GM12878 (cell line): ENCODE measurements around the gene REV3L. TPM values are rescaled to one million over a fixed set of nuclear protein-coding genes. Genes with fewer than 3 reads are reported as not detected.
A peak's percentile ranks its signal among the peaks of the same experiment; 100 is the strongest.

Experiments
- ATAC-seq: fragments of 200-7000 bp; cut with Tn5 transposase; 3 replicates; pipeline ENCODE4 v1.9.1; 2020; ENCODE audit warnings: mild to moderate bottlenecking, moderate library complexity
- BruUV-seq: library from RNA; stranded (reverse); fragments of 400-500 nt; replicated peaks from 2 replicates; lab custom pipeline; 2021; lab: Mats Ljungman, UMichigan
- CTCF ChIA-PET: fragments of 300-600 bp; sonication (Branson Sonifier 250); formaldehyde crosslinking; extraction: SDS; loops from one replicate; lab custom pipeline; 2021; ENCODE audit warnings: inconsistent platforms; lab: Yijun Ruan, JAX
- POLR2A ChIA-PET: fragments of 350-600 bp; formaldehyde crosslinking; extraction: SDS; loops from one replicate; lab custom pipeline; 2021; ENCODE audit warnings: inconsistent platforms; lab: Charles Lee
- RAD21 ChIA-PET: fragments of 300-600 bp; sonication (Branson Sonifier 250); formaldehyde crosslinking; loops from one replicate; lab custom pipeline; 2023; ENCODE audit warnings: antibody characterized with exemption; ENCODE audit not compliant: unreplicated experiment; lab: Charles Lee
- SMC1A ChIA-PET: fragments of 300-600 bp; sonication (Branson Sonifier 250); formaldehyde crosslinking; loops from one replicate; lab custom pipeline; 2023; ENCODE audit not compliant: unreplicated experiment, uncharacterized antibody; lab: Charles Lee
- DNase-seq: peaks from one replicate; pipeline ENCODE4 v3.0.0-alpha.2; 2011; ENCODE audit warnings: low read depth, low spot score
- FAIRE-seq: peaks from 3 replicates; lab custom pipeline; 2011; peaks lifted over from hg19 to GRCh38; lab: Jason Lieb, UNC
- H2AFZ ChIP-seq: 2 replicates; pipeline ENCODE4 v1.6.0; 2011; ENCODE audit warnings: low read depth, low read length, control low read depth; ENCODE audit not compliant: control insufficient read depth
- H3K27ac ChIP-seq: 2 replicates; pipeline ENCODE4 v1.5.1; 2011; ENCODE audit warnings: control low read depth; ENCODE audit not compliant: control insufficient read depth, insufficient read depth
- H3K27me3 ChIP-seq, 2 experiments: replicated peaks in 1 of 2; 2 replicates each; pipeline versions ENCODE4 v1.6.0 to v1.6.1; 2011; ENCODE audit warnings: low read length in 1 of 2; ENCODE audit not compliant: control insufficient read depth in 2 of 2, insufficient read depth in 2 of 2
- H3K36me3 ChIP-seq, 2 experiments: 2 replicates each; pipeline ENCODE4 v1.5.1; 2011; ENCODE audit warnings: low read length in 1 of 2; ENCODE audit not compliant: control insufficient read depth in 2 of 2, insufficient read depth in 2 of 2
- H3K4me1 ChIP-seq: 2 replicates; pipeline ENCODE4 v1.6.1; 2011; ENCODE audit warnings: mild to moderate bottlenecking, low read length, moderate library complexity, mixed read lengths; ENCODE audit not compliant: control insufficient read depth, insufficient read depth
- H3K4me2 ChIP-seq: 2 replicates; pipeline ENCODE4 v1.6.0; 2011; ENCODE audit warnings: control low read depth; ENCODE audit not compliant: control insufficient read depth, insufficient read depth
- H3K4me3 ChIP-seq: fragments of 200-600 bp; sonication (generic); 2 replicates; pipeline ENCODE4 v1.5.1; 2016
- H3K79me2 ChIP-seq: 2 replicates; pipeline ENCODE4 v1.6.0; 2011; ENCODE audit warnings: low read length; ENCODE audit not compliant: control insufficient read depth, insufficient read depth
- H3K9ac ChIP-seq: 2 replicates; pipeline ENCODE4 v1.8.0; 2011; ENCODE audit warnings: low read length, control low read depth, mixed read lengths; ENCODE audit not compliant: control insufficient read depth, insufficient read depth
- H3K9me3 ChIP-seq: replicated peaks from 3 replicates; pipeline ENCODE4 v1.5.1; 2011; ENCODE audit warnings: mild to moderate bottlenecking, low read length; ENCODE audit not compliant: control insufficient read depth, insufficient read depth
- H4K20me1 ChIP-seq: 2 replicates; pipeline ENCODE4 v1.6.0; 2011; ENCODE audit not compliant: control insufficient read depth, insufficient read depth
- ASH2L ChIP-seq: fragments of 300-600, 200-600 bp; sonication (generic); IDR thresholded peaks from 2 replicates; pipeline ENCODE4 v1.6.1; 2017; ENCODE audit warnings: low read depth, mild to moderate bottlenecking, borderline replicate concordance
- ATF3 ChIP-seq: IDR thresholded peaks from 2 replicates; pipeline ENCODE4 v1.6.1; 2011; ENCODE audit warnings: low read depth, mild to moderate bottlenecking, low read length, moderate library complexity, borderline replicate concordance; ENCODE audit errors: extremely low read depth
- CBX3 ChIP-seq: fragments of 200-600 bp; sonication (generic); IDR thresholded peaks from 2 replicates; pipeline ENCODE4 v1.6.1; 2016; ENCODE audit warnings: low read depth, borderline replicate concordance
- ESRRA ChIP-seq: IDR thresholded peaks from 2 replicates; pipeline ENCODE4 v1.6.1; 2012; ENCODE audit warnings: mild to moderate bottlenecking, low read length, improper control_type of control experiment
- FOS ChIP-seq: IDR thresholded peaks from 3 replicates; pipeline ENCODE4 v1.6.1; 2011; ENCODE audit warnings: borderline replicate concordance; ENCODE audit not compliant: insufficient read length; ENCODE audit errors: extremely low read depth
- IKZF1 ChIP-seq: fragments of 450-650 bp; conservative IDR thresholded peaks from 2 replicates; pipeline ENCODE4 v1.6.1; 2017; ENCODE audit warnings: antibody characterized with exemption, mild to moderate bottlenecking
- JUNB ChIP-seq: IDR thresholded peaks from 2 replicates; pipeline ENCODE4 v1.6.1; 2016; ENCODE audit warnings: antibody characterized with exemption, mild to moderate bottlenecking
- MEF2B ChIP-seq: fragments of 450-650 bp; IDR thresholded peaks from 2 replicates; pipeline ENCODE4 v1.6.1; 2018; ENCODE audit warnings: mild to moderate bottlenecking, moderate library complexity; ENCODE audit not compliant: partially characterized antibody, poor library complexity, severe bottlenecking
- NR2C1 ChIP-seq: fragments of 450-650 bp; IDR thresholded peaks from 2 replicates; pipeline ENCODE4 v1.6.1; 2017; ENCODE audit warnings: antibody characterized with exemption, mild to moderate bottlenecking, moderate library complexity
- RCOR1 ChIP-seq: conservative IDR thresholded peaks from 2 replicates; pipeline ENCODE4 v1.6.1; 2012; ENCODE audit warnings: low read depth, low read length, improper control_type of control experiment
- REST ChIP-seq: IDR thresholded peaks from 2 replicates; pipeline ENCODE4 v1.6.1; 2012; ENCODE audit warnings: mild to moderate bottlenecking, low read depth, low read length
- TAF1 ChIP-seq: IDR thresholded peaks from 2 replicates; pipeline ENCODE4 v1.6.1; 2011; ENCODE audit warnings: mild to moderate bottlenecking, low read depth, low read length, borderline replicate concordance
- ZNF622 ChIP-seq: fragments of 450-650 bp; IDR thresholded peaks from 2 replicates; pipeline ENCODE4 v1.6.1; 2017; ENCODE audit warnings: mild to moderate bottlenecking, inconsistent platforms
- WGBS: methylation state at CpG from one replicate; pipeline ENCODE4 v1.1.6; 2016; ENCODE audit warnings: low lambda C conversion rate; ENCODE audit not compliant: insufficient replicate concordance, insufficient coverage; ENCODE audit errors: missing lambda C conversion rate; 5-methylcytosine and 5-hydroxymethylcytosine counted together
- in situ Hi-C: fragments of 300-500 bp; cut with MboI; formaldehyde crosslinking; loops from 9 replicates; pipeline ENCODE4 v1.14.3; 2018; ENCODE audit warnings: mixed read lengths
- intact Hi-C: fragments of 100-400 bp; cut with micrococcal nuclease; formaldehyde crosslinking; loops from one replicate; pipeline ENCODE4 v1.14.2; 2022; ENCODE audit not compliant: unreplicated experiment
- polyA plus RNA-seq, 11 experiments: library from polyadenylated mRNA; depleted of rRNA in 4 of 11; unstranded in 6 of 11; stranded (reverse) in 5 of 11; fragments of >200 nt; fragmentation: Nextera tagmentation in 4 of 11; fragmentation: Illumina TruSeq in 1 of 11; extraction: Ambion mirVana in 4 of 11; extraction: Trizol in 1 of 11; gene quantifications; 1 replicate in 1 of 11; 2 replicates in 10 of 11; pipeline versions ENCODE4 v1.2.1 to v1.2.3, GENCODE V29; 2011 to 2016; ENCODE audit warnings: inconsistent platforms in 2 of 11, missing spikeins in 2 of 11, low read depth in 1 of 11
- total RNA-seq, 4 experiments: library from RNA; depleted of rRNA in 3 of 4; stranded (reverse); fragments of >200 nt in 3 of 4; fragmentation: Illumina TruSeq in 1 of 4; extraction: Trizol in 1 of 4; gene quantifications; 2 replicates each; pipeline versions ENCODE4 v1.2.1 to v1.2.3, GENCODE V29; 2013 to 2021

REV3L gene
- total and polyA plus RNA-seq, 10 of the 15 experiments (the other 5 are each of a cell fraction or from before 2014, with no cell fraction given), result 7.6 to 33.6 (median 21.5) TPM

- in situ Hi-C loops, result no loop called here
- POLR2A ChIA-PET, result no interaction called here
- Histone ChIP-seq H3K4me2 (no peak overlapping the region), H3K79me2 (peaks cover 40% of the 10 kb centered on the region), H3K9ac (no peak overlapping the region), H3K4me3 (no peak overlapping the region), H3K4me1 (peaks cover 5% of the 10 kb centered on the region; the same call in 1 of the 2 replicates), H4K20me1 (no peaks in the 10 kb centered on the region), H3K27ac (no peak overlapping the region), H3K9me3 (no peaks in the 10 kb centered on the region; the same call in 2 of the 3 replicates), H2AFZ (no peak overlapping the region), H3K27me3 (no peaks in the 10 kb centered on the region), H3K36me3 (no peaks in the 10 kb centered on the region)
- DNase-seq (no peak), FAIRE-seq (no peak), ATAC-seq (peak; percentile 47)
- no TSS peak for BruUV-seq
- CTCF ChIA-PET, result interaction anchor here (0.5 to 1.6 kb wide), 2 partner anchors 21 to 33 kb away, joined by 3 to 5 read pairs; no protein-coding TSS in a partner anchor
- SMC1A ChIA-PET, result interaction anchor here (1.2 to 1.3 kb wide), 2 partner anchors 9 to 22 kb away, joined by 3 read pairs; no protein-coding TSS in a partner anchor
- RAD21 ChIA-PET, result interaction anchor here (1.0 kb wide), 1 partner anchor 32 kb away, joined by 3 read pairs; no protein-coding TSS in a partner anchor
- TF ChIP-seq MEF2B (peak; percentile 68), ASH2L (no peak)
- intact Hi-C loops, result no loop called here
Measured at GRCh38 chr6:111445861-111446267, 37.2 kb downstream of the REV3L start.

- Histone ChIP-seq H3K4me3 (no peak overlapping the region), H3K4me1 (peaks cover 5% of the 10 kb centered on the region; the same call in 1 of the 2 replicates), H3K4me2 (no peak overlapping the region), H3K79me2 (peaks cover 35% of the 10 kb centered on the region), H3K27ac (no peak overlapping the region), H4K20me1 (no peaks in the 10 kb centered on the region), H3K9me3 (no peaks in the 10 kb centered on the region; the same call in 2 of the 3 replicates), H3K27me3 (no peaks in the 10 kb centered on the region), H3K9ac (no peak overlapping the region), H2AFZ (no peak overlapping the region), H3K36me3 (no peaks in the 10 kb centered on the region)
- POLR2A ChIA-PET, result no interaction called here
- SMC1A ChIA-PET, result interaction anchor here (0.9 to 1.6 kb wide), 5 partner anchors 8 to 152 kb away, joined by 3 to 6 read pairs (median 3); no protein-coding TSS in a partner anchor
- DNase-seq (no peak), ATAC-seq (no peak), FAIRE-seq (no peak)
- no TSS peak for BruUV-seq
- RAD21 ChIA-PET, result interaction anchor here (1.0 to 1.6 kb wide), 2 partner anchors 34 kb away, joined by 3 to 4 read pairs; no protein-coding TSS in a partner anchor
- in situ Hi-C loops (no loop called here), intact Hi-C loops (no loop called here)
- TF ChIP-seq FOS, result no peak
- no peak for TF ChIP-seq REST
- no peak for TF ChIP-seq CBX3
- no peak for TF ChIP-seq ZNF622
- no peak for TF ChIP-seq TAF1
- no peak for TF ChIP-seq JUNB
- TF ChIP-seq ESRRA, result no peak
- no peak for TF ChIP-seq ATF3
- no peak for TF ChIP-seq IKZF1
- TF ChIP-seq RCOR1, result no peak
- no peak for TF ChIP-seq NR2C1
- WGBS, result 98% methylated on average over 5 of the region's 5 CpGs
- CTCF ChIA-PET, result interaction anchor here (1.6 kb wide), 1 partner anchor 34 kb away, joined by 5 read pairs; no protein-coding TSS in a partner anchor
Measured at GRCh38 chr6:111444794-111445193, 38.2 kb downstream of the REV3L start.
